GM12891 (cell line): ENCODE data around the gene SCOC.

Experiments
- PAX5 ChIP-seq: IDR thresholded peaks from 2 replicates; pipeline ENCODE4 v1.6.1; 2011; ENCODE audit warnings: low read length, moderate library complexity, mild to moderate bottlenecking; ENCODE audit not compliant: insufficient read depth, severe bottlenecking
- POLR2A ChIP-seq: IDR thresholded peaks from 2 replicates; pipeline ENCODE4 v1.6.1; 2011; ENCODE audit warnings: low read depth, low read length, control low read depth
- POLR2AphosphoS5 ChIP-seq: IDR thresholded peaks from 2 replicates; pipeline ENCODE4 v1.6.1; 2011; ENCODE audit warnings: low read depth, low read length, control low read depth
- POU2F2 ChIP-seq: IDR thresholded peaks from 2 replicates; pipeline ENCODE4 v1.6.1; 2011; ENCODE audit warnings: low read depth, mild to moderate bottlenecking, control low read depth, low read length, moderate library complexity
- SPI1 ChIP-seq: IDR thresholded peaks from 2 replicates; pipeline ENCODE4 v1.6.1; 2011; ENCODE audit warnings: low read depth, low read length, control low read depth
- TAF1 ChIP-seq: IDR thresholded peaks from 2 replicates; pipeline ENCODE4 v1.6.1; 2011; ENCODE audit warnings: low read depth, low read length, control low read depth

- TF ChIP-seq POLR2A (no peak), POLR2AphosphoS5 (no peak), TAF1 (no peak), POU2F2 (no peak), SPI1 (no peak), PAX5 (no peak)
These were observed 15.6 kb upstream of the SCOC start for GRCh38 chr4:140357868-140358267.
